Fibroblast of lung (primary cell): ENCODE results near the gene PRKCQ. TPM values are rescaled to one million over a fixed set of nuclear protein-coding genes. Genes with fewer than 3 reads are reported as not detected.

ENCODE experiments used
- DNase-seq, 2 donors: peaks; one replicate each; pipeline versions ENCODE4 v3.0.0 to v3.0.0-alpha.2; 2010; ENCODE audit warnings: low read depth in 2 of 2
- H2AFZ ChIP-seq: 2 replicates; pipeline ENCODE4 v1.5.1; 2012; ENCODE audit warnings: low read length, control low read depth, inconsistent platforms
- H3K27ac ChIP-seq: 2 replicates; pipeline ENCODE4 v1.5.1; 2011; ENCODE audit warnings: low read length, control low read depth; ENCODE audit not compliant: insufficient read depth
- H3K27me3 ChIP-seq: 2 replicates; pipeline ENCODE4 v1.5.1; 2011; ENCODE audit warnings: mild to moderate bottlenecking, low read length; ENCODE audit not compliant: control insufficient read depth, insufficient read depth
- H3K36me3 ChIP-seq: 2 replicates; pipeline ENCODE4 v1.5.1; 2011; ENCODE audit warnings: low read length; ENCODE audit not compliant: control insufficient read depth, insufficient read depth
- H3K4me1 ChIP-seq: 2 replicates; pipeline ENCODE4 v1.5.1; 2011; ENCODE audit warnings: low read length; ENCODE audit not compliant: control insufficient read depth, insufficient read depth; ENCODE audit errors: extremely low read depth
- H3K4me2 ChIP-seq: 2 replicates; pipeline ENCODE4 v1.5.1; 2011; ENCODE audit warnings: low read length, control low read depth; ENCODE audit not compliant: insufficient read depth; ENCODE audit errors: extremely low read depth
- H3K4me3 ChIP-seq, 4 experiments: fragments of 200-600 bp in 1 of 4; sonication (generic) in 1 of 4; replicated peaks in 1 of 4; 2 replicates each; pipeline ENCODE4 v1.5.1; 2011 to 2016; ENCODE audit warnings: low read length in 4 of 4, low read depth in 3 of 4, mild to moderate bottlenecking in 3 of 4, control low read depth in 2 of 4, inconsistent platforms in 1 of 4, mixed read lengths in 1 of 4; ENCODE audit not compliant: insufficient read depth in 1 of 4; ENCODE audit errors: control extremely low read depth in 1 of 4
- H3K79me2 ChIP-seq: 2 replicates; pipeline ENCODE4 v1.5.1; 2012; ENCODE audit warnings: mild to moderate bottlenecking, low read length, inconsistent platforms; ENCODE audit not compliant: control insufficient read depth, insufficient read depth
- H3K9ac ChIP-seq: 2 replicates; pipeline ENCODE4 v1.5.1; 2011; ENCODE audit warnings: mild to moderate bottlenecking, low read length, control low read depth; ENCODE audit not compliant: insufficient read depth
- H3K9me3 ChIP-seq: 2 replicates; pipeline ENCODE4 v1.5.1; 2012; ENCODE audit warnings: low read depth, low read length; ENCODE audit not compliant: control insufficient read depth, insufficient read depth
- H4K20me1 ChIP-seq: 2 replicates; pipeline ENCODE4 v1.5.1; 2011; ENCODE audit warnings: low read length; ENCODE audit not compliant: control insufficient read depth, insufficient read depth; ENCODE audit errors: extremely low read depth
- EZH2 ChIP-seq: IDR thresholded peaks from 2 replicates; pipeline ENCODE4 v1.5.1; 2012; ENCODE audit warnings: low read length, control low read depth, mild to moderate bottlenecking; ENCODE audit errors: missing control alignments
- polyA plus RNA-seq, 2 donors: library from polyadenylated mRNA; depleted of rRNA in 1 of 2; stranded (reverse) in 1 of 2; unstranded in 1 of 2; fragments of >200 nt; gene quantifications; 2 replicates each; pipeline ENCODE4 v1.2.1, GENCODE V29; 2011 to 2012; ENCODE audit warnings: missing spikeins in 1 of 2
- total RNA-seq: library from RNA; depleted of rRNA; stranded (reverse); fragments of >200 nt; gene quantifications from 2 replicates; pipeline ENCODE4 v1.2.1, GENCODE V29; 2014
- TF ChIP-seq, protein P1 (sequence below), 2 donors: IDR thresholded peaks in 1 of 2; conservative IDR thresholded peaks in 1 of 2; 1 replicate in 1 of 2; 2 replicates in 1 of 2; pipeline ENCODE4 v1.5.1; 2011 to 2012; ENCODE audit warnings: low read length in 2 of 2, control low read depth in 1 of 2, inconsistent platforms in 1 of 2, low read depth in 1 of 2, mild to moderate bottlenecking in 1 of 2

The PRKCQ gene
- total and polyA plus RNA-seq, 2 donors (not counting 1 experiment from before 2014, with no cell fraction given) = under 0.01 to 0.01 TPM

DNA sequence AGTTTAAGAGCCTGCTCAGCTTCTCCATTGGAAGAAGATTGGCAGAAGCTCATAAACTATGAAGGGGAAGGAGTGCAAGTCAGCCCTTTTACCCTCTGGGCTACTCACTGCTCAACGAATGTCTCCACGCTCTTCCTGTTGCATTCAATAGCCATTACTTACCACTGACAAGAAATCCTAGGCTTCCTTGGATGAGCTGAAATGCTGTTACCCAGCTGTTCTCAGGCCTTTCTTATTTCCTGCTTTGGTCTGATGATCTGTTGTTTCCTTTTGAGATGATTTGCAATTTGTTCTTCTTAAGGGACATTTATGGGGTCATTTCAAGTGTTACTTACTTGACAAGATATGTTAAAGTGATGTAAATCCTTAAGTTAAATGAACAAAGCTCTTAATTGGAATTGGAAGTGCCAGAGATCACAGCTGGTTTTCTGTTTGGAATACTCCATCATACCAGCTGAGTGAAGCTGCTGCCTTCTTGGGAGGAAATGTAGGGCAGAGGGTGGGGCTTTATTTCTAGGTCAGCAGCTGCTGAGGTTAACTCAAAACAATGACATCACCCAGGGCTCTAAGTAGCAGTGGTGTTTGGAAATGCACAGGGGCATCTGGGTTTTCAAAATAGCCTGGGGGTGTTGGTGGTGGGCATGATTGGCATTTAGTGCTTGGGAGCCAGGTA lies 170.0 kb downstream of the PRKCQ start:
- no peaks in the 10 kb centered on the region for H3K36me3 ChIP-seq
- no peaks in the 10 kb centered on the region for H4K20me1 ChIP-seq
- no peak for TF ChIP-seq EZH2
- TF ChIP-seq, protein P1, sequence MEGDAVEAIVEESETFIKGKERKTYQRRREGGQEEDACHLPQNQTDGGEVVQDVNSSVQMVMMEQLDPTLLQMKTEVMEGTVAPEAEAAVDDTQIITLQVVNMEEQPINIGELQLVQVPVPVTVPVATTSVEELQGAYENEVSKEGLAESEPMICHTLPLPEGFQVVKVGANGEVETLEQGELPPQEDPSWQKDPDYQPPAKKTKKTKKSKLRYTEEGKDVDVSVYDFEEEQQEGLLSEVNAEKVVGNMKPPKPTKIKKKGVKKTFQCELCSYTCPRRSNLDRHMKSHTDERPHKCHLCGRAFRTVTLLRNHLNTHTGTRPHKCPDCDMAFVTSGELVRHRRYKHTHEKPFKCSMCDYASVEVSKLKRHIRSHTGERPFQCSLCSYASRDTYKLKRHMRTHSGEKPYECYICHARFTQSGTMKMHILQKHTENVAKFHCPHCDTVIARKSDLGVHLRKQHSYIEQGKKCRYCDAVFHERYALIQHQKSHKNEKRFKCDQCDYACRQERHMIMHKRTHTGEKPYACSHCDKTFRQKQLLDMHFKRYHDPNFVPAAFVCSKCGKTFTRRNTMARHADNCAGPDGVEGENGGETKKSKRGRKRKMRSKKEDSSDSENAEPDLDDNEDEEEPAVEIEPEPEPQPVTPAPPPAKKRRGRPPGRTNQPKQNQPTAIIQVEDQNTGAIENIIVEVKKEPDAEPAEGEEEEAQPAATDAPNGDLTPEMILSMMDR (conservative IDR thresholded peaks at IDR 0.05 in 1 of 2, IDR thresholded peaks at IDR 0.05 in 1 of 2; ENCODE audit: low read depth in 1 of 2, low read length in 2 of 2) = no peak
- no peak overlapping the region for H3K27ac ChIP-seq
- no peak overlapping the region for H2AFZ ChIP-seq
- no peak overlapping the region for H3K4me2 ChIP-seq
- H3K4me3 ChIP-seq = peak overlapping the region in 2 of 4 experiments; percentile 6 to 8
- DNase-seq = peak; percentile 51 to 93
- no peak overlapping the region for H3K9ac ChIP-seq
- peaks cover 3% of the 10 kb centered on the region for H3K27me3 ChIP-seq
- H3K9me3 ChIP-seq = no peaks in the 10 kb centered on the region
- H3K79me2 ChIP-seq = no peaks in the 10 kb centered on the region
- H3K4me1 ChIP-seq = no peaks in the 10 kb centered on the region

DNA sequence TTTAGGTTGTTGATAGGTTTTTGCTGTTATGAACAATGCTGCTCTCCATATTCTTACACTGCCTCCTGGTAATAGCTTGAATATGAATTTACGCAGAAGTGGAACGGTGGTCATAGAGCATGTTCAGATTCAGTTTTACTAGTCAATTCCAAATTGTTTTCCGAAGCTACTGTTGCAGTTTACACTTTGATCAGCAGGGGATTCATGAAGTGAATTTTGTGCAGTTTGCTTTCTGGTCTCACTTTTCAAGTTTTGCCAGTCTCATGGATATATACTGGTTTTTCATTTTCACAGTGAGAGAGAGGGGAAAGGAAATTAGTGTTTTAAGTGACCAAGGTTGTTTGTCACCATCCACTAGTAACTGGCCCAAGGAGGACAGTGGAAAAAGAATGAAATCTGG lies 171.3 kb downstream of the PRKCQ start:
- Histone ChIP-seq H3K4me2 (no peak overlapping the region), H3K36me3 (no peaks in the 10 kb centered on the region), H3K27ac (no peak overlapping the region), H3K4me1 (no peaks in the 10 kb centered on the region), H4K20me1 (no peaks in the 10 kb centered on the region), H3K4me3 (no peak overlapping the region), H3K79me2 (no peaks in the 10 kb centered on the region), H3K27me3 (peaks cover 3% of the 10 kb centered on the region), H3K9me3 (no peaks in the 10 kb centered on the region), H3K9ac (no peak overlapping the region), H2AFZ (no peak overlapping the region)
- no peak for DNase-seq
- TF ChIP-seq, protein P1 (conservative IDR thresholded peaks at IDR 0.05 in 1 of 2, IDR thresholded peaks at IDR 0.05 in 1 of 2; ENCODE audit: low read depth in 1 of 2, low read length in 2 of 2) = peak; percentile 13 to 32
- TF ChIP-seq EZH2 = no peak

DNA sequence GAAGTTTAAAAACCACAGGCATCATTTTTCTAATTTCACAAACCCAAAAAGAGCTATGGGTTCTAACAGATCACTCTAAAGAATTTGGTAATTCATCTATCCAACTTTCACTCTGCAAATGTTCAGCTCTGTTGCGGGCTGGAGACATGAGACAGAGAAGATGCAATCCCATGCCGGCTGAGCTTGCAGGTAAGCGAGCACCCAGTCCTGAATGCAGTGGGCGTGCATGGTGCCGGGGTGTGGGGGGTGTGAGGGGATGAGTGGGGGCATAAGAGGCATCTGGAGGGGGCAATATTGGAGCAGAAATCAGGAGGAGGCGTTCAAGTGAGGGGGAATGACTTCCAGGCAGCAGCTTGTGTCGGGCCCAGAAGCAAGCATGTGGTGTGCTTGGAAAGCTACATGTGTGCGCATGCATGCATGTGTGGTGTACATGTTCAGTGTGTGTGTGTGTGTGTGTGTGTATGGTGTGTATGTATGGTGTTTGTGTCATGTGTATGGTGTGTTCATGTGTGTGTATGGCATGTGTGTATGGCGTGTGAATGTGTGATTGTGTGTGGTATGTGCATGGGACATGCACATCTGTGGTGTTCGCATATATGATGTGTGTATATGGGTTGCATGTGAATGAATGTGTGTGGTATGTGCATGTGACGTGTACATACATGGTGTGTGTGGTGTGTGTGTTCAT lies 172.9 kb downstream of the PRKCQ start:
- no peak for TF ChIP-seq EZH2
- TF ChIP-seq, protein P1 (conservative IDR thresholded peaks at IDR 0.05 in 1 of 2, IDR thresholded peaks at IDR 0.05 in 1 of 2; ENCODE audit: low read depth in 1 of 2, low read length in 2 of 2) = no peak
- no peaks in the 10 kb centered on the region for H4K20me1 ChIP-seq
- no peak overlapping the region for H3K9ac ChIP-seq
- H3K27ac ChIP-seq = no peak overlapping the region
- no peak overlapping the region for H3K4me3 ChIP-seq
- H2AFZ ChIP-seq = no peak overlapping the region
- no peak for DNase-seq
- no peaks in the 10 kb centered on the region for H3K9me3 ChIP-seq
- H3K4me2 ChIP-seq = no peak overlapping the region
- H3K79me2 ChIP-seq = no peaks in the 10 kb centered on the region
- H3K4me1 ChIP-seq = no peaks in the 10 kb centered on the region
- H3K36me3 ChIP-seq = no peaks in the 10 kb centered on the region
- H3K27me3 ChIP-seq = peaks cover 3% of the 10 kb centered on the region
